ENCODE results near the gene ABHD8. TPM values are rescaled to one million over a fixed set of nuclear protein-coding genes. Genes with fewer than 3 reads are reported as not detected.

ABHD8 gene
- total RNA-seq, 1 donor = 13.8 TPM

GRCh38 chr19:17311455-17312188, 8.4 kb upstream of the ABHD8 start:
- H3K4me3 ChIP-seq (ENCODE audit: low read depth, low read length) = no peak overlapping the region
- no peak for TF ChIP-seq CTCF (IDR thresholded peaks at IDR 0.05; ENCODE audit: insufficient read depth, low read depth, low read length)
- DNase-seq (ENCODE audit: low read depth) = peak; percentile 70

GRCh38 chr19:17309965-17310461, 6.8 kb upstream of the ABHD8 start:
- no peak for TF ChIP-seq CTCF (IDR thresholded peaks at IDR 0.05; ENCODE audit: insufficient read depth, low read depth, low read length)
- DNase-seq (ENCODE audit: low read depth) = no peak
- peak overlapping the region; percentile 90 for H3K4me3 ChIP-seq (ENCODE audit: low read depth, low read length)

- H3K4me3 ChIP-seq (ENCODE audit: low read depth, low read length) = peak within 1 kb of the TSS; percentile 90
- DNase-seq (ENCODE audit: low read depth) = peak; percentile 100
- TF ChIP-seq CTCF (IDR thresholded peaks at IDR 0.05; ENCODE audit: insufficient read depth, low read depth, low read length) = no peak
These were observed 6.2 kb upstream of the ABHD8 start, which contains the start of gene DDA1 for GRCh38 chr19:17309198-17309964. DDA1 (plus strand) TSS chr19:17309563; CDS start chr19:17309655, 92 bp downstream.

GRCh38 chr19:17307876-17308377, 4.7 kb upstream of the ABHD8 start:
- no peak for DNase-seq (ENCODE audit: low read depth)
- no peak overlapping the region for H3K4me3 ChIP-seq (ENCODE audit: low read depth, low read length)
- no peak for TF ChIP-seq CTCF (IDR thresholded peaks at IDR 0.05; ENCODE audit: insufficient read depth, low read depth, low read length)

- no peak for DNase-seq (ENCODE audit: low read depth)
- no peak for TF ChIP-seq CTCF (IDR thresholded peaks at IDR 0.05; ENCODE audit: insufficient read depth, low read depth, low read length)
- H3K4me3 ChIP-seq (ENCODE audit: low read depth, low read length) = peak overlapping the region; percentile 75
These were observed 3.1 kb upstream of the ABHD8 start for GRCh38 chr19:17306285-17306714.

- H3K4me3 ChIP-seq (ENCODE audit: low read depth, low read length) = peak within 1 kb of the TSS; percentile 75
- peak; percentile 99 for DNase-seq (ENCODE audit: low read depth)
- peak; percentile 75 for TF ChIP-seq CTCF (IDR thresholded peaks at IDR 0.05; ENCODE audit: insufficient read depth, low read depth, low read length)
These were observed 2.5 kb upstream of the ABHD8 start, which contains the start of gene MRPL34 for GRCh38 chr19:17305517-17306284. MRPL34 (plus strand) TSS chr19:17305872; CDS start chr19:17305893, 21 bp downstream.

All from fibroblast of villous mesenchyme (primary cell).